Common myeloid progenitor, CD34-positive (primary cell): ENCODE results near the gene TEC.

Source experiments
- CTCF ChIA-PET: fragments of 350-600 bp; sonication (Branson Sonifier 250); formaldehyde crosslinking; loops from one replicate; lab custom pipeline; 2021; ENCODE audit warnings: antibody characterized with exemption; lab: Charles Lee
- POLR2A ChIA-PET: fragments of 350-600 bp; sonication (Branson Sonifier 250); formaldehyde crosslinking; loops from one replicate; lab custom pipeline; 2021; ENCODE audit warnings: antibody characterized with exemption; lab: Charles Lee
- DNase-seq, 3 donors: peaks; one replicate each; pipeline versions ENCODE4 v3.0.0 to v3.0.0-alpha.2; 2013
- H3K27ac ChIP-seq, 2 experiments: 1 replicate in 1 of 2; 2 replicates in 1 of 2; pipeline ENCODE4 v1.7.0; 2013; ENCODE audit warnings: inconsistent platforms in 2 of 2, low read length in 2 of 2, mild to moderate bottlenecking in 2 of 2, low read depth in 1 of 2, moderate library complexity in 1 of 2; ENCODE audit not compliant: severe bottlenecking in 2 of 2, insufficient read depth in 1 of 2, poor library complexity in 1 of 2
- H3K27me3 ChIP-seq, 5 experiments: replicated peaks in 2 of 5; 1 replicate in 3 of 5; 2 replicates in 2 of 5; pipeline versions ENCODE4 v1.6.1 to v1.7.0; 2013; ENCODE audit warnings: low read length in 4 of 5, mild to moderate bottlenecking in 2 of 5, moderate library complexity in 2 of 5, inconsistent platforms in 1 of 5; ENCODE audit not compliant: insufficient read depth in 5 of 5, control insufficient read depth in 4 of 5
- H3K36me3 ChIP-seq, 4 experiments: 1 replicate in 2 of 4; 2 replicates in 2 of 4; pipeline versions ENCODE4 v1.6.1 to v1.7.0; 2013; ENCODE audit warnings: low read length in 3 of 4, control low read depth in 1 of 4, mild to moderate bottlenecking in 1 of 4; ENCODE audit not compliant: control insufficient read depth in 4 of 4, insufficient read depth in 4 of 4
- H3K4me1 ChIP-seq, 4 experiments: 1 replicate in 3 of 4; 2 replicates in 1 of 4; pipeline versions ENCODE4 v1.6.1 to v1.7.1; 2013; ENCODE audit warnings: low read length in 3 of 4, mild to moderate bottlenecking in 3 of 4, control low read depth in 1 of 4, inconsistent platforms in 1 of 4, moderate library complexity in 1 of 4; ENCODE audit not compliant: control insufficient read depth in 4 of 4, insufficient read depth in 4 of 4; ENCODE audit errors: control extremely low read depth in 1 of 4
- H3K4me3 ChIP-seq, 7 experiments: 1 replicate in 4 of 7; 2 replicates in 3 of 7; pipeline versions ENCODE4 v1.5.1 to v1.7.0; 2013; ENCODE audit warnings: mild to moderate bottlenecking in 7 of 7, low read length in 6 of 7, moderate library complexity in 6 of 7, inconsistent platforms in 2 of 7, low read depth in 2 of 7, control low read depth in 1 of 7; ENCODE audit not compliant: insufficient read depth in 4 of 7, control insufficient read depth in 1 of 7; ENCODE audit errors: extremely low read depth in 1 of 7
- H3K9me3 ChIP-seq, 5 experiments: 1 replicate in 4 of 5; 2 replicates in 1 of 5; pipeline versions ENCODE4 v1.6.1 to v1.7.1; 2013; ENCODE audit warnings: low read length in 4 of 5, mild to moderate bottlenecking in 2 of 5, inconsistent platforms in 1 of 5, low read depth in 1 of 5, moderate library complexity in 1 of 5; ENCODE audit not compliant: control insufficient read depth in 4 of 5, insufficient read depth in 2 of 5; ENCODE audit errors: control extremely low read depth in 1 of 5
- WGBS: methylation state at CpG from one replicate; pipeline ENCODE4 v1.1.5; 2013; ENCODE audit not compliant: insufficient coverage; 5-methylcytosine and 5-hydroxymethylcytosine counted together

The TEC gene

DNA sequence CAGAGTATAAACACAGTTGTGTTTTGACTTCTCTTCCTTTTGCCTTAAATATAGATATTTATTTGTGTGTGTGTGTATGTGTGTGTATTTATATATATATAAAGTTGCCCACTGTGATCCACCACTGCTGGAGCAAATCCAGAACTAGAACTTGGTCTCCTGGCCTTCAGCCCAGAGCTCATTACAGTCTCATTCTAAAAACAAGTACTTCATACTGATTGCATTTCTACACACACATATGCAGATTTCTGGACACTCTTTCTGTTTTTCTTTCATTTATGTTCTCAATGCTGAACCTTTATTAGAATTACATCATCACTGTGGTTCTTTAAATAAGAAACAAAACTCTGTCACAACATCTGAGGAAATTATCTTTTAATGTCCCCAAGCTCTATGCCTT, 136.0 kb downstream of the TEC start:
- H3K4me3 ChIP-seq, result no peak overlapping the region
- CTCF ChIA-PET, result no interaction called here
- no peak overlapping the region for H3K27ac ChIP-seq
- DNase-seq, result no peak
- peaks cover 18 to 55% (median 49%) of the 10 kb centered on the region in 4 experiments for H3K36me3 ChIP-seq
- POLR2A ChIA-PET, result no interaction called here
- no peaks in the 10 kb centered on the region for H3K27me3 ChIP-seq
- H3K9me3 ChIP-seq, result no peaks in the 10 kb centered on the region
- H3K4me1 ChIP-seq, result peaks cover 0 to 20% (median 12%) of the 10 kb centered on the region in 4 experiments

GRCh38 chr4:48131736-48132135, 137.9 kb downstream of the TEC start:
- no peak for DNase-seq
- Histone ChIP-seq H3K9me3 (no peaks in the 10 kb centered on the region), H3K36me3 (peaks cover 5 to 36% (median 33%) of the 10 kb centered on the region in 4 experiments), H3K27me3 (no peaks in the 10 kb centered on the region), H3K4me1 (peaks cover 0 to 30% (median 24%) of the 10 kb centered on the region in 4 experiments), H3K27ac (no peak overlapping the region), H3K4me3 (no peak overlapping the region)
- ChIA-PET CTCF (interaction anchor here (0.7 to 5.7 kb wide), 6 partner anchors 8 to 831 kb away, joined by 3 to 47 read pairs (median 4); no protein-coding TSS in a partner anchor), POLR2A (interaction anchor here (0.7 kb wide), 1 partner anchor 52 kb away, joined by 3 read pairs; no protein-coding TSS in a partner anchor)
- WGBS, result no CpG with 5 or more reads among the region's 4 CpGs

DNA sequence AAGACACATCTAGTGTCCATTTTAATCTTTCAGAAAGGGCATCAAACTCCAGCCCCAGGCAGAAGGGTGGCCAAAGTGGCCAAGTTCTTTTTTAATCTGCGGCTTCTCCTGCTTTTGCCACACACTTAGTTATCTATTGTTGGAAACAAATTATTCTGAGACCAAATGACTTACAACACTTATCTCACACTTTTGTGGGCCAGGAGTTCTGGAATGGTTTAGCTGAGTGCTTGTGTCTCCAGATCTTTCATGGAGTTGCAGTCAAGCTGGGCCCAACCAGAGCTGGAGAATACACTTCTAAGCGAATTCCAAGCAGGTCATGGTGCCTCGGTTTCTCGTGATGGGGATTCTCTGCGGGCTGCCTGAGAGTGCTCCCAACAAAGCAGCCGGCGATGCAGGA, 139.5 kb downstream of the TEC start:
- no peak for DNase-seq
- POLR2A ChIA-PET, result interaction anchor here (0.8 kb wide), 1 partner anchor 9 kb away, joined by 3 read pairs; no protein-coding TSS in a partner anchor
- 98% methylated on average over 6 of the region's 7 CpGs for WGBS
- peaks cover 4 to 21% (median 19%) of the 10 kb centered on the region in 4 experiments for H3K36me3 ChIP-seq
- no peaks in the 10 kb centered on the region for H3K27me3 ChIP-seq
- peak overlapping the region in 1 of 7 experiments; percentile 29 for H3K4me3 ChIP-seq
- H3K9me3 ChIP-seq, result no peaks in the 10 kb centered on the region
- CTCF ChIA-PET, result interaction anchor here (0.8 to 7.2 kb wide), 9 partner anchors 9 to 416 kb away, joined by 3 to 47 read pairs (median 4); no protein-coding TSS in a partner anchor
- H3K27ac ChIP-seq, result peak overlapping the region in 1 of 2 experiments; percentile 15
- peaks cover 0 to 30% (median 24%) of the 10 kb centered on the region in 4 experiments for H3K4me1 ChIP-seq

DNA sequence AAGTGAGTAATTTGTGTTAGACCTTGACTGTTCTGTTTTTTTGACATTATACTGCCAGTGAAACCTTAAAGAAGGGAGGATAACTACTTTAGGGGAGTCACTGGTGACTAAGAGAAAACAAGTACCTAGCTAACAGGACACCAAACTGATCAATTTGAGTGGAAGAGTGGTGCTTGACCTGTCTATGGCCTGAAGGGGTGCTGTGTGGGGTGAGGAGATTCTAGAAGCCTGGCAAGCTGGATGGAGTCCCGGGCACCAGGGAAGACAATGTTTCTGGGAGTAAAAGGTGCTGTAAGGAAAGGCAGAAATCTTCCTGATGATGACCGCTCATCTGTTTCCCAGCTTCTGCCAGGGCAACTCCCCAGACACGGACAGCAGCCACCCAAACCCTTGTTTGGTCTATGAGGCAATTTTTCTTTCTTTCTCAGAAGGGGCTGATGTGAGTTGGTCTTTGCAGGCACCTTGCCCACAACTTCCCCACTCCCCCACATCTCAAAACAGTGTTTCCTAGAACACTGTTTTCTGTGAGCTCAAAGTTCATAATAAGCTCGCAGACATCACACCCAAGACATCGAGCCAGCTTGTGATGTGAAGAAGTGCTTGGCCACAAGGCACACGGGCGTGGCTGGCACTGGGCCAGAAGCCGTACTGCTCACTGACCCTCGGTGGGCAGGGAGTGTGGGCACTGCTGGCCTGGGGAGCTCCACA, 140.2 kb downstream of the TEC start:
- POLR2A ChIA-PET, result interaction anchor here (0.8 kb wide), 1 partner anchor 10 kb away, joined by 3 read pairs; no protein-coding TSS in a partner anchor
- 29% methylated on average over 6 of the region's 9 CpGs for WGBS

GRCh38 chr4:48127682-48128404, 141.8 kb downstream of the TEC start:
- H3K4me3 ChIP-seq, result peak overlapping the region in 2 of 7 experiments; percentile 20 to 44
- H3K4me1 ChIP-seq, result peaks cover 0 to 30% (median 24%) of the 10 kb centered on the region in 4 experiments
- 23% methylated on average over 10 of the region's 13 CpGs for WGBS
- no peaks in the 10 kb centered on the region for H3K27me3 ChIP-seq
- H3K27ac ChIP-seq, result no peak overlapping the region
- POLR2A ChIA-PET, result no interaction called here
- DNase-seq, result peak; percentile 54 to 75 (median 74)
- H3K36me3 ChIP-seq, result peaks cover 0 to 14% (median 3%) of the 10 kb centered on the region in 4 experiments
- CTCF ChIA-PET, result interaction anchor here (0.7 to 7.2 kb wide), 14 partner anchors 10 to 418 kb away, joined by 3 to 47 read pairs (median 4); no protein-coding TSS in a partner anchor
- no peaks in the 10 kb centered on the region for H3K9me3 ChIP-seq

More for the DNA sequence above, 140.2 kb downstream of the TEC start:
- Histone ChIP-seq H3K4me1 (peaks cover 0 to 30% (median 24%) of the 10 kb centered on the region in 4 experiments), H3K4me3 (peak overlapping the region in 1 of 7 experiments; percentile 29), H3K27ac (no peak overlapping the region), H3K36me3 (peaks cover 0 to 16% (median 14%) of the 10 kb centered on the region in 4 experiments), H3K27me3 (no peaks in the 10 kb centered on the region), H3K9me3 (no peaks in the 10 kb centered on the region)
- CTCF ChIA-PET, result interaction anchor here (0.8 to 7.2 kb wide), 18 partner anchors 9 to 417 kb away, joined by 3 to 47 read pairs (median 4); no protein-coding TSS in a partner anchor
- peak; percentile 16 to 58 (median 56) for DNase-seq

- Histone ChIP-seq H3K27ac (no peak overlapping the region), H3K36me3 (peaks cover 0 to 10% (median 2%) of the 10 kb centered on the region in 4 experiments), H3K4me1 (peaks cover 0 to 30% (median 24%) of the 10 kb centered on the region in 4 experiments), H3K27me3 (no peaks in the 10 kb centered on the region), H3K9me3 (no peaks in the 10 kb centered on the region), H3K4me3 (no peak overlapping the region)
- CTCF ChIA-PET, result interaction anchor here (0.8 to 7.2 kb wide), 11 partner anchors 9 to 419 kb away, joined by 3 to 47 read pairs (median 4); no protein-coding TSS in a partner anchor
- POLR2A ChIA-PET, result no interaction called here
- DNase-seq, result no peak
- WGBS, result 71% methylated on average over 3 of the region's 3 CpGs
These were observed 142.4 kb downstream of the TEC start for GRCh38 chr4:48127231-48127630.
